ENCODE results near the gene IDE.

GRCh38 chr10:92598321-92598720 is 24.4 kb upstream of the IDE start:
- no peak for TF ChIP-seq MAFK (IDR thresholded peaks at IDR 0.05; ENCODE audit: low read depth, low read length)
- no peak for TF ChIP-seq SMC3 (IDR thresholded peaks at IDR 0.05; ENCODE audit: low read depth, low read length)
- TF ChIP-seq CTCF (conservative IDR thresholded peaks at IDR 0.05; ENCODE audit: low read depth, low read length): no peak
